ENCODE results near the gene CGNL1. TPM values are rescaled to one million over a fixed set of nuclear protein-coding genes. Genes with fewer than 3 reads are reported as not detected.

The CGNL1 gene
- total RNA-seq, 6 experiments from 2014 or later = 23.6 to 54.5 (median 42.9) TPM

- peaks cover 0 to 32% (median 6%) of the 10 kb centered on the region in 4 donors for H3K4me1 ChIP-seq
- H3K4me3 ChIP-seq = no peak overlapping the region
- intact Hi-C loops (cut with DNase I) = no loop called here
- TF ChIP-seq CTCF (IDR thresholded peaks at IDR 0.05) (no peak), POLR2A (IDR thresholded peaks at IDR 0.05) (no peak)
- no peaks in the 10 kb centered on the region for H3K27me3 ChIP-seq
- peak overlapping the region in 1 of 3 donors; percentile 60 for H3K27ac ChIP-seq
- ATAC-seq (no peak), DNase-seq (no peak)
- H3K36me3 ChIP-seq = peaks cover 0 to 4% (median 0%) of the 10 kb centered on the region in 4 donors
- no peaks in the 10 kb centered on the region for H3K9me3 ChIP-seq
- WGBS (ENCODE audit: insufficient coverage, low coverage, low lambda C conversion rate, missing lambda C conversion rate) = 67% methylated on average over 1 of the region's 3 CpGs
These were observed 179.0 kb downstream of the CGNL1 start for GRCh38 chr15:57555270-57555669.

DNA sequence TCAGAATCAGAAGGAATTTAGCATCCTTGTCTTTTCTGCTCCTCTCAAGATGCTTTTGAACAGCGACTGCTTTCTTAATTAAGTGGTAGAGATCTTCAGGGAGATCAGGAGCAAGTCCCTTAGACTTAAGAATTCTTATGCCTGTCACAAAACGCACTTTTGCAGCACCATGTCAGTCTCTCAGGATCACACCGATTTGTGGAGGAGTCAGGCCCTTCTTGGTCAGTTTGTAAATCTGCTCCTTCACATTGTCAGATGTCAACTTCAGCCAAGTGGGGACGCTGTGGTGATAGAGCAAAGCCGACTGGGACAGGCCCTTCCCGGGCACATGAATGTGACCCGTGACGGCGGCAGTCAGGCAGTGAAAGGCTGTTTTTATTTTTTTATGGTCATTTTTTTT, 179.7 kb downstream of the CGNL1 start:
- H3K36me3 ChIP-seq = no peaks in the 10 kb centered on the region
- no peak overlapping the region for H3K4me3 ChIP-seq
- no peaks in the 10 kb centered on the region for H3K27me3 ChIP-seq
- H3K4me1 ChIP-seq = peaks cover 0 to 40% (median 12%) of the 10 kb centered on the region in 4 donors
- intact Hi-C loops (cut with DNase I) = no loop called here
- no peaks in the 10 kb centered on the region for H3K9me3 ChIP-seq
- WGBS (ENCODE audit: insufficient coverage, low coverage, low lambda C conversion rate, missing lambda C conversion rate) = 84% methylated on average over 7 of the region's 9 CpGs
- no peak overlapping the region for H3K27ac ChIP-seq
- no peak for ATAC-seq
- TF ChIP-seq POLR2A (IDR thresholded peaks at IDR 0.05) = no peak
- no peak for TF ChIP-seq CTCF (IDR thresholded peaks at IDR 0.05)
- DNase-seq = no peak

DNA sequence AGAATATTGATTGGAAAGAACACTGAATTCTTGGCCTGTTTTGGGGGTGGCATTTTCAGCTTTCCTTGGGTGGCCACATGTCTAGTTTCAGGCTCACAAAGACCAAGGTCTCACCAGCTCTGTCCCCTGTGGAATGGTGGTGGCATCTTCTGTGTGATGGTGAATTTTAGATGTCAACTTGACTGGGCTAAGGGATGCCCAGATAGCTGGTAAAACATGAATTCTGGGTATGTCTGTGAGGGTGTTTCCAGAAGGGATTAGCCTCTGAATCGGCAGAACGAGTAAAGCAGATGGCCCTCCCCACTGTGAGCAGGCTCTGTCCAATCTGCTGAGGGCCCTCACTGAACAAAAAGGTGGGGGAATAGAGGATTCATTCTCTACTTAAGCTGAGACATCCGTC, 181.0 kb downstream of the CGNL1 start:
- no CpG with 5 or more reads among the region's 3 CpGs for WGBS (ENCODE audit: insufficient coverage, low coverage, low lambda C conversion rate, missing lambda C conversion rate)
- intact Hi-C loops (cut with DNase I) = no loop called here
- TF ChIP-seq CTCF (IDR thresholded peaks at IDR 0.05) (no peak), POLR2A (IDR thresholded peaks at IDR 0.05) (no peak)
- H3K4me1 ChIP-seq = peaks cover 0 to 44% (median 12%) of the 10 kb centered on the region in 4 donors
- no peaks in the 10 kb centered on the region for H3K9me3 ChIP-seq
- no peak overlapping the region for H3K4me3 ChIP-seq
- no peak for DNase-seq
- no peaks in the 10 kb centered on the region for H3K27me3 ChIP-seq
- no peak for ATAC-seq
- peaks cover 0 to 3% (median 0%) of the 10 kb centered on the region in 4 donors for H3K36me3 ChIP-seq
- H3K27ac ChIP-seq = no peak overlapping the region

DNA sequence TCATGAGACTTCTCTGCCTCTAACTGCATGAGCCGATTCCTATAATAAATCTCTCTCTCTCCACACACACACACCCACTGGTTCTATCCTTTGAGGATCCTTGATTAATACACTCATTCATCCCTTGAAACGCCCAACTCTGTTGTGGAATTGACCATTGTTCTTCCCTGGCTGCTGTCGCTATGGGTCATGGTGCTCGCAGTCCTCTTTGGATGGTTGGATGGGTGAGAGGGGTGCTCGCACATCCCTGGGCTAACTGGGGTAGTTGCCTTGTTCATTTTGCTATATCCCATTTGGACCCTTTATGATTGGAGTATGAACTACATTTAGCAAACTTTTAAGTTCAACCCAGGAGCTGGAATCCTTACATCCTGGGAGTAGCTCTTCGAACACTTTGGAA, 181.5 kb downstream of the CGNL1 start:
- intact Hi-C loops (cut with DNase I) = no loop called here
- DNase-seq (no peak), ATAC-seq (no peak)
- WGBS (ENCODE audit: insufficient coverage, low coverage, low lambda C conversion rate, missing lambda C conversion rate) = 95% methylated on average over 6 of the region's 6 CpGs
- Histone ChIP-seq H3K36me3 (peaks cover 0 to 5% (median 0%) of the 10 kb centered on the region in 4 donors), H3K4me3 (no peak overlapping the region), H3K27ac (no peak overlapping the region), H3K9me3 (no peaks in the 10 kb centered on the region), H3K27me3 (no peaks in the 10 kb centered on the region), H3K4me1 (peaks cover 0 to 38% (median 12%) of the 10 kb centered on the region in 4 donors)
- TF ChIP-seq CTCF (IDR thresholded peaks at IDR 0.05) = no peak

DNA sequence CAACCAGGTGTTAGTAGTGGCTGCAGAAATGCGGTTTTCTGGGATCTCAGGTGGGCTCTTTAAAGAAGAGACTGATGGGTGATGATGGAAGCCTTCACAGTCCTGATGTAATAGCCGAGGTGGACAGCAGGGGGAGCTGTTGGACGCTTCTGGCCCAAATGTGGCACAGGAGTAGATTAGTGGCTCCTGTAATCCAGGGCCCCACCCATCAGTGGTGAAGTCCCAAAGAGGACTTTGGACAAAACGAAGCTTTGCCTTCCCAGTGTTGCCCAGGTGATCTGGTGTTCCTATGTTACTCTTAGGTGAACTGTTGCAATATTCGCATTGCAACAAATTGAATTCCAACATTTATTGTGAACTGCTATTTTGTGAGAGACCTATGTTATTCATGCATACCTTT, 183.6 kb downstream of the CGNL1 start:
- Histone ChIP-seq H3K4me1 (peaks cover 0 to 19% (median 8%) of the 10 kb centered on the region in 4 donors), H3K27me3 (no peaks in the 10 kb centered on the region), H3K9me3 (no peaks in the 10 kb centered on the region), H3K4me3 (no peak overlapping the region), H3K27ac (peak overlapping the region in 2 of 3 donors; percentile 34 to 53), H3K36me3 (peaks cover 0 to 5% (median 0%) of the 10 kb centered on the region in 4 donors)
- ATAC-seq = peak; percentile 90 to 95 (median 94)
- intact Hi-C loops (cut with DNase I) = no loop called here
- DNase-seq = peak; percentile 81 to 93 (median 86)
- WGBS (ENCODE audit: insufficient coverage, low coverage, low lambda C conversion rate, missing lambda C conversion rate) = 8% methylated on average over 5 of the region's 5 CpGs
- TF ChIP-seq POLR2A (IDR thresholded peaks at IDR 0.05) (no peak), CTCF (IDR thresholded peaks at IDR 0.05) (peak; percentile 91 to 96 (median 93))
